GM21737 (cell line): ENCODE results near the gene ACAD8.
A peak's percentile ranks its signal among the peaks of the same experiment; 100 is the strongest.

Experiments used
- ATAC-seq: cut with Tn5 transposase; IDR thresholded peaks from one replicate; pipeline ENCODE4 v1.9.1; 2021; ENCODE audit warnings: mild to moderate bottlenecking, moderate library complexity; ENCODE audit not compliant: unreplicated experiment

The ACAD8 gene

DNA sequence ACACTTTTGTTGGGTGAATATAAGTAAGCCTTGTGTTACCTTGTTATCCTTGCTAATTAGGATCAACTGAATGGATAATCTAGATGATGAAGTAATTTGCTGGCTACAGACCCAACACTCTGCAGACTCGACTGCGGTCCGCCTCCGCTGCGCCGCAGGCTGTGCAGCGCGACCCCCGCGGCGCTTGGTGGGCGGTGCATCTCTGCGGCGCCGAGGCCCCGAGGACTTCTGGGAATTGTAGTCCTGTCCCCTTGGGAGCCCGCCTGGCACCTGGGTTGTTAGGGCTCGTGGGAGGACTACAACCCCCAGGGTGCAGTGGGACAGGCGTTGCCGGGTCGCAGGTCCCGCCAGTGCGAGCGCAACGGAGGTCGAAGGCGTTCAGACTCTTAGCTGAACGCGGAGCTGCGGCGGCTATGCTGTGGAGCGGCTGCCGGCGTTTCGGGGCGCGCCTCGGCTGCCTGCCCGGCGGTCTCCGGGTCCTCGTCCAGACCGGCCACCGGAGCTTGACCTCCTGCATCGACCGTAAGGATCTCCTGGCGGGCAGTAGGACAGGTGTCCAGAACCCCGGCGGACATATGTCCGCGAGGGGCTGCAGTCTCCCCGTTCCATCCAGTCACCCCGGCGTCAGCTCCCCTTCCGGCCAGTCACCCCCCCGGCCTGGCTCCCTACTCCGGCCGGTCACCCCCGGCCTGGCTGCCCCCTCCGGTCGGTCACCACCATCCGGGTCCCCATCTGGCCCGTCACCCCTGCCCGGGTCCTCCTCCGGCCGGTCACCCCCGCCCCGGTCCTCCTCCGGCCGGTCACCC is at the start of gene ACAD8, which contains the start of gene THYN1:
Gene ACAD8 (plus strand): TSS at position 381 of the 806 bp plus-strand sequence. CDS start 33 bp downstream, at position 414.
Gene THYN1 (minus strand): TSS at position 165 of the 806 bp plus-strand sequence. CDS start 470 bp downstream, outside the sequence.
- peak; percentile 100 for ATAC-seq

DNA sequence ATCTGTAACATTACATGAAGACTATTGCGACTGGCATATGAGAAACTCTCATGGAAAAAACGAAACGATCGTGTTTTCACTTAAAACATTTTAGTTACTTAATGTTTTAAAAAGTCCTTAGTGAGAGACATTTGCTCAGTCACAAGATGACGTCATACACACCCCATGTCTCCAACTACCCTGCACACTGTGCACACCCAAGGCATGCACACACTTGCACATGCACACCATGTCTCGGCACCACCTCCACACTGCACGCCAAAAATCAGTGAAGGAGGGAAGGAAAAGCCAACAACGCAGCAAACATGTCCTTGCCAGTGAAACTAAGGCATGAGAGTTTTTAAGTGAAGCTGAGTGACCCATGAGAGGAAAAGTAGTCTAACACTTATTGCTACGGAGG is 47.6 kb upstream of the ACAD8 start:
- no peak for ATAC-seq

DNA sequence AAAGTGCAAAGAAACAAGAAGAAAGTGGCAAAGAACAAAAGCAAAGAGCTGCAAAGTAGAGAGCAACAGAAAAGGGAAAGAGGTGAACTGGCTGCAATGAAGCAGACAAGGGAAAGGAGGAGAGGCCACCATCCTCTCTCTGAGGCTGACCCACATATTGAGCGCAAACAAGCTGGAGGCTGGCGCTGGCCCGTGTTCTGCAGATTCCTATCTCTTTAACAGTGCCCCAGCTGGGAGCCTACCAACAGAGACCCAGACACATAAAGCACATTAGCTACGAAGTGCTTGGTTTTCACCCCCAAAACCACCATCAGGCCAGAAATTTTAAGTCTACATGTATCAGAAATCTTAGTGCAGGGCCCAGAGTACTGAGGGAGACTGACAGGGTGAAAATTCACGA is 47.2 kb upstream of the ACAD8 start:
- no peak for ATAC-seq

DNA sequence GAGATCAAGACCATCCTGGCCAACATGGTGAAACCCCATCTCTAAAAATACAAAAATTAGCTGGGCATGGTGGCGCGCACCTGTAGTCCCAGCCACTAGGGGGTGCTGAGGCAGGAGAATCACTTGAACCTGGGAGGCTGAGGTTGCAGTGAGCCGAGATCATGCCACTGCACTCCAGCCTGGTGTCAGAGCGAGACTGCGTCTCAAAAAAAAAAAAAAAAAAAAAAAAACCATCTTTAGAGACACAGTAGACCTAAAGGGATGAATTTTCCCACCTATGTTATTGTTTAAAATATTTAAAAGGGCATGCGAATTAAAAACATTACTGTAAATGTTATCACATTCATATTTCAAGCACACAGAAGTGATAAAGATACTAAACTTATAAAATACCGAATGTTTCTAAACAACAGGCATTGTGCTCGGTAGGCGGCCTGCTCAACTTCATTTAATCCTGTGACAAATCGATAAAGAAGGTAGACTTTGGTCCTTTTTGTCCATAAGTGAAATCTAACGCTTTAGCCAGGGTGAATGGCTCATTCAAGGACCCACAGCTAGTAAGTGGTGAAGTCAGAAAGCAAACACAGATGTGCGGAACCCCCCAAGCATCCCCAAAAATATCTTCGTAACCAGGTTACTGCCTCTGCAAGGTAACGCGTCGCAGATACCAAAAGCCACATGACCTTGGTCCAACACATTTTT is 45.7 kb upstream of the ACAD8 start:
- no peak for ATAC-seq

DNA sequence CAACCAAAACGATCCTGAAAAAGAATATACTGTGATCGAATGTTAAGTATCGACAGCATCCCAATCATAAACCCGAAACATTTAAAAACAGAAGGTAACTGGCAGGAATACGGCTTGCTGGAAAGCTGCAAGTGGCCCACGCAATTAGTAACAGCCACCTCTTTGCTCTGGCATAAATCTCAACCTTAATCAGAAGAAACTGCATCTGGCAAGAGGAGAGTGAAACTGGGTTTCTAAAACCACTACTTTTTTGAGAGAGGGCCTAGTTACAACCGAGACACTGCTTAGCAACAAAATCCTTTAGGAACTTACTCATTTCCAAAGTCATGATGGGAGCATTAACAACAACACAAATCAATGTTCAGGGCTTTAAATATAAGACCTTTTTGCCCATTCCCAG is 37.5 kb upstream of the ACAD8 start:
- no peak for ATAC-seq

DNA sequence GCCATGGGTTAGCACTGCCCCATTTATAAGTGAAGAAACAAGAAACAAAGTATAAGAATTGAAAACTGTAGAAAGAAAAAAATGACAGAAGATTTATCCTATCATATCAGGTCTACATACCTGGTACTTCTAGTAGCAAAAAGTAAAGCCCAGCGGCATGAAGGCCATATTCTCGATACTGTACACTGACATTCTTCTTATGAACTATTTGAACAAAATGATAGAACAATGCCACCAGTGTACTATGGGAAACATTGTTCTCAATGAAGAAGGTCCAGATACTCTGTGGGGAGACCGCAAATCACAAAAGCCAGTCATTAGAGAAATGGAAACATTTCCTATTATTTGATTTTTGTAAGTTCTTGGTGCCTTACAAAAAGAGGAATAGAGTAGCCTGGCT is 36.6 kb upstream of the ACAD8 start:
- ATAC-seq: no peak

DNA sequence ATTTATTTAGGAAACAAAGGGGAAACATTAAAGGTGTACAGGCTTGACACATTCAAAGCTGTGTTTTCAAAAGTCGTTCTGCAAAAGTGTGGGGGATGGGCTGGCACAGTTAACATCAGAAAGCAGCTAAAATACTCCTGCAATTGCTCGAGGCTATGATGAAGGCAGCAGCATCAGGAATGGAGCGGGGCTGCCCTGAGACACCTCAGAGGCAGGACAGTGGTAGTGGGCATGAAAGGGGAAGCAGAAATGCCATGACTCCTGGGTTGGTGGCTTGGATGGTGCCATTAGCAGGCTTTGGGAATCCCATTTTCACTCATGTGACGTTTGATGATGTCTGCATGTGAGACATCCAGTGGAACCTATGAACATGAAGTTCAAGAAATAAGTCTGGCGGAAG is 30.2 kb upstream of the ACAD8 start:
- no peak for ATAC-seq

DNA sequence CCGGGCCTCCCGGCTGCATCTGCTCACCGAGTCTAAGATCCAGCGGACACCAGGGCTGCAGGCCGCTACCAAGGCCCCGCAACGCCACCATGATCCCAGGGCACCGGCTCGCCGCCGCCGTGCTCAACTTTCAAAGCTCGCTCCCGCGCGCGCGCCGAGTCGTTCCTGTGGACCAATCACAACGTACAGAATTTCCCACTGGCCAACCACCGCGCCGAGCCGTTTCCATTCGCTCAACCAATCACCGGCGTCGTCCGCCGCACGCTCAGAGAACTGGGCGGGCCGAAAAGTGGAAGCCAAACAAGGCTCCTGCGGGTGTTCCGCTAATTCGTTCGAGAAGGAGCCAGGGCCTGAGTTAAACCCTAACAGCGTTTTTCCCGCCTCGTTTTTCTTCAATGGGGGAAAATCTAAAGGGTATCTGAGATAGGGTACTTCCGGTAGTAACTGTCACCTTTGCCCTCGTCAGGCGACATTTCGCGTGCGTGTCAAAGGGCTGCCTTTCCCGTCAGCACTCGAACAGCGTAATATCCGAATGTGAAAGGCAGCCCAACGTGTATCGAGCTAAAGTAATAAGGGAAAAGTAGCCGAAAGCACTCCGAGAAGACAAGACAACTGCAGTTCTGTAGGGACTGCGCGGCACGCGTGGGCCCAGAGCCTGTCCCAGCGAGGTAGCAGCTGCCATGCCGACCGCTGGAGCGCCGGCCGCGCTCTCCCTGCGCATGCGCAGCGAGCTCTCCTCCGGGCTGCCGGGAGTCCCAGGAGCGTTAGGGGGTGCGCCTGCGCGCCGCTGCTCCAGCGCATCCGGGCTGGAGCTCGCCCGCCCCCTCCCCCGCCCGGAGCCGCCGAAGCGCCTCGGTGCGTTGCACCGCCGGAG is 29.3 kb upstream of the ACAD8 start, which contains the start of the genes NCAPD3 and VPS26B:
Gene NCAPD3 (minus strand): TSS at position 132 of the 874 bp plus-strand sequence. CDS start 41 bp downstream, at position 91.
Gene VPS26B (plus strand): TSS at position 836 of the 874 bp plus-strand sequence. CDS start 452 bp downstream, outside the sequence.
- peak; percentile 78 for ATAC-seq

DNA sequence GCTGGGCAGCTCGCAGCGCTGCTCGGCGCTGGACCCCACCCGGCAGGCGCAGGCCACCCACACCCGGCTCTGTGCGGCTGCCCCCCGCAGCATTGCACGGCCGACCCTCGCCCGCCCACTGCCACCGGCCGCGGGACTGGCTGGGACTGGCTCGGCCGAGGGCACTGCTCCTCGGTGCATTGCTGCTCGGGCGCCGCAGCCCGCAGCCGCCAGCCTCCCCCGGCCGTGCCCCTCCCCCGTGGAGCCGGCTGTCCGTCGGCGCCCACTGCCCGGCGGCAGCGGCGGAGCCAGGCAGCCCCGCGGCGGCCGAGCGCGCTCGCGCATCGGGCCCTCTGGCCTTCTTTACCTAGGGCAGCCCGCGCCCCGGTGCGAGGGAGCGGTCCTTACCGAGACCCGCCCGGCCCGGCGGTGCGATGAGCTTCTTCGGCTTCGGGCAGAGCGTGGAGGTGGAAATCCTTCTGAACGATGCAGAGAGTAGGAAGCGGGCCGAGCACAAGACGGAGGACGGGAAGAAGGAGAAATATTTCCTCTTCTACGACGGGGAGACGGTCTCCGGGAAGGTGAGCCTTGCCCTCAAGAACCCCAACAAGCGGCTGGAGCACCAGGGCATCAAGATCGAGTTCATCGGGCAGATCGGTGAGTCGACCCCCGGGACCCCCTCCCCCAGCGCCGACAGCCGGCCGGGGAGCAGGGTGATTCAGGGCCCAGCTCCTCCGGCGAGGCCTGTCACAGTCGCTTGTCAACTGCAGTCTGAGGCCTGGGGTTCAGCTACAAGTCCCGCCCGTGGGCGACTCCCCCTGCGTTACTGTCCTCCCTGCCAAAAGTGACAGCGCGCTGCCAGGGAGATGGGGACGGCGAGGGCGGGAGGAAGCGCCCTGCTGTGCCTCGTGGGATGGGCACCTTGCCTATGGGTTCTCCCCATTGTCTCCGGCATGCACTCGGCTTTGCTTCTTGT is 28.4 kb upstream of the ACAD8 start:
- ATAC-seq: peak; percentile 21

DNA sequence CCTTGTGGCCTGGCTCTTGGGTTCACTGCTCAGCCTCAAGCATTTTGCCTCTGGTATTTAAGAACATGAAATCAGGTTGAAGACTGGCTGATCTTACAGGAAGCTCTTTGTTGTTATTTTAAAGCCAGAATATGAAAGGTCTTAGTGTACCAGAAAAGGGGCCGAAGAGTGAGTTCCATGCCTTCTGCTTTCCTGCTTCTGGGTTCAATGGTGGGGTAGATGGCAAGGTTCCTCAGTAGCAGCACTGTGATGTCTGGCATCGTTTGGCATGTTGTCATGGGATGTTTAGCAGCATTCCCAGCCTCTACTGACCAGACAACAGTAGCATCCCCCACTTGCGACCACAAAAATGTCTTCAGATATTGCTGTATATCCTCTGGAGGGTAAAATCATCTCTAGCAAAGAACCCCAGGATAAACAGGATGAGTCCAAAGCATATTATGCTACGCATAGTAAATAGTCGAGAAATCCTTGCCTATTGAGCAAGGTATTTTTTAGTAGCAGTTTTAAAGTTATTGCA is 26.5 kb upstream of the ACAD8 start:
- no peak for ATAC-seq

DNA sequence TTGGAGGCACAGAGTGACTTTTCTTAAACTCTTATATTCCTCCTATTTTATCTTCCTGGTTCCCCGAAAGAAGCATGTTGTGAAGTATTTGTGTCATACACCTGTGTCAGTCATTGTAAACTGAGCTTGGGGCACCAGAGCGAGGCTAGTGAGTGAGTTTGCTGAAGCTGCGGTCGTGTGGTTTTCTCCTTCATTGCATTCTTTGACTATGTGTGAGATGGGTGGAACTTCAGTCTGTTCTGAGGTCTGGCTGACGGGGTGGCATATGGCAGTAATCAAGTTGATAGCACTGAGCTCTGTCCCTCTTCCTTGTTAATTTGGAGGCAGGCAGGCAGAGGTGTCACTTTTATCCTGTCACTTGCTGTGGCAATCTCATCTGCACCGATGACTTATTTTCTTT is 24.7 kb upstream of the ACAD8 start:
- ATAC-seq: peak; percentile 45

DNA sequence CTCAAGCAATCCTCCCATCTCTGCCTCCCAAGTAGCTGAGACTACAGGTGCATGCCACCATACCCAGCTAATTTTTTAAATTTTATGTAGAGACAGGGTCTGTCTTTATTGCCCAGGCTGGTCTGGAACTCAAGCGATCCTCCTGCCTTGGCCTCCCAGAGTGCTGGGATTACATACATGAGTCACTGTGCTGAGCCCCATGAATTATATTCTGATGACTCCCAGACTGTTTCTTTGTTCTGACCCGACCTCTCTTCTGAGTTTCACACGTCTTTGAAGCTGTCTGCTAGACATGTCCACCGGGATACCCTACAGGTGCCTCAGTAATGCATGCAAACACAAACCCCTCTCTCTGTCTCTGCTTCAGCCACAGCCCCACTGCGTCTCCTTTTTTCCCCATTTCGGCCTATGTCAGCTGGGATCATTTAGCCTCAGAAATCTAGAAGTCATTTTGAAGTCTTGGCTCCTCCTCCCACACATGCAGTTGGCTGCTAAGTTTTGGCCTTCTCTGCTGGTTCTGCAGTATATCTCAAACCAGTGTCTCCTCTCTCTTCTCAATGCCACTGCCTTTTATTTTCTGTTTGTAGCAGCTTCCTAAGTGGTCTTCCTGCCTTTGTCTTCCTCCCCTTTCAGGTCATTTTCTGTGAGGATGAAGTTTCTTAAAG is 24.1 kb upstream of the ACAD8 start:
- no peak for ATAC-seq

DNA sequence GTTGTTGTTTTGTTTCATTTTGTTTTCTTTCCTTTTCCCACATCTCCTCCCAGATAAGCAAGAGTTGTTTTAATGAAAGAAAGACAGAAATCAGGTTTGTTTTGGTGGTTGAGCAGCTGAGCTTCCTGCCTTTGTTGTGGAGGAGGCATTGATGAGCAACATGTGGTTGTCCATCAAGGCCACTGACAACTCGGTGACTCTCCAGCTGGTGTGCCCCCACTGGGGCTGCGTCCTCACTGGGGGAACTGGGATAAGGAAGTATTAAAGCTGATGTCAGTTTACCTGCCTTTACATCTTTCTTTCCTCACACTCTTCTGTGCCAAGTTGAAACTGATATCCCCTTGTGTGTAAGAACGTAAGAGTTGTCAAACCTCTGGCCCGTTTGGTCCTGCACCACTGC is 23.0 kb upstream of the ACAD8 start:
- ATAC-seq: no peak

DNA sequence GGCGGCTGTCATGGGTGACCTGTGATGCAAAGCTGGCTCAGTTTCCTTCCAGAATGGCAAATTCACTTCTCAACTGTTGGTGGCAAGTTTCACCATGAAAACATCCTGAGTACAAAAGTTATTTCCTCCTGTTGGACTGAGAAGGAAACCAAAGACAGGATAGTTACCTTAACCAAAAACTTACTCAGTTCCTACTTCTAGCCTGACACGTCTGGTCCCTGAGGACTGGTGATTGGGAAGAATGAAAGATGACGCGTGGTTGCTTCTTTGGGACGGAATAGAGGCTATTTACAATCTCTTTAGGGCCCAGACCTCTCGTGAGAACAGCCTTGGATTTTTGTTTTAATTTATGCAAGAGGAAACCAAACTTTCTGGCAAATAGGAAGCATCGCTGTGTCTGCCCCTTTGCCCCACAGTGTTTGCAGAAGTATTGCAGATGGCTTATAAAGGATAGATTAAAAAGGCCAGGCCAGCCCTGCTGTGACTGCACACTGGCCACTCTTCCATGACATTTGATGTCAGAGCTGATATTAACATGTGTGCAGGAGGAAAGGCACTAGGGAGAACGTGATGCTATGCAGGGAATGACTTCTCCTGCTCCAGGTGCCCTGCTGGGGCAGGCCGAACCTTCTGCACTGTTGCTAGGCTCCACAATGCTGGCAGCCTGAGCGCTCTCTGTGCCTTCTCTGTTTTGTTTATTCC is 21.3 kb upstream of the ACAD8 start:
- ATAC-seq: no peak

DNA sequence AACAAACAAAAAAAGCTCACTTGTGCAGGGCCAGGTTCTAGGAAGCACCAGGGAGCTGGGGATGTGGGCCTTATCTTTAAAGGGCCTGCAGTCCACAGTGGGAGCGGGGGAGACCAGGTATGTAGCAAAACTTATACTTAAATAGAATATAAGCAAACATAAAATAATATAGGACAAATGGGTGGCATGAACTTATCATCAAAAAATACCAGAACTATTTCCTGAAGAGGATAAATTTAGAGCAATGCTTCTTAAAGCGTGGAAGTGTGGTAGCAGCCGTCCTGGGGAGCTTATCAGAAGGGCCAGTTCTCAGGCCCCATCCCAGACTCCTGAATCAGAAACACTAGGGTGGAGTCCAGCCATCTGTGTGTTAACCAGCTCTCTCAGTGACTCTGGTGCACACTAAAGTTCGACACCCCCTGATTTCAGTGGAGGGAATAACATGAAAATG is 19.6 kb upstream of the ACAD8 start:
- ATAC-seq: no peak

DNA sequence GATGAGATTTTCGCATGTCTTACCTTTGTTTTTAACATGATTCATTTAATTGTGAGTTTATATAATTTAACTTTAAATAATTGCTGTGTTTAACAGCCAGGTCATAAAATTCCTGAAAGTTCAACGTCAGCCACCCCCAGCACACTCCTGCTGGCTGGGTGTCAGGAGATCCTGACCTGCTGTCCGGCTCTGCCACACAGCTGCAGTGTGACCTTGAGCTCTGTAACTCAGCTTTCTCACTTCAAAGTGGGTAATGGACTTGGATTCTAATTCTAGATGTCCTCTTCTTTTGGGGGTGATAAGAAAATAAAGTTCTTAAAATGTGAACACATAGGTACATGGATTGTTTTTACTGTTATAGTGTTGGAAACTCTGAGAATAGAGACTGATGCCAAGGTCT is 18.0 kb upstream of the ACAD8 start:
- no peak for ATAC-seq

DNA sequence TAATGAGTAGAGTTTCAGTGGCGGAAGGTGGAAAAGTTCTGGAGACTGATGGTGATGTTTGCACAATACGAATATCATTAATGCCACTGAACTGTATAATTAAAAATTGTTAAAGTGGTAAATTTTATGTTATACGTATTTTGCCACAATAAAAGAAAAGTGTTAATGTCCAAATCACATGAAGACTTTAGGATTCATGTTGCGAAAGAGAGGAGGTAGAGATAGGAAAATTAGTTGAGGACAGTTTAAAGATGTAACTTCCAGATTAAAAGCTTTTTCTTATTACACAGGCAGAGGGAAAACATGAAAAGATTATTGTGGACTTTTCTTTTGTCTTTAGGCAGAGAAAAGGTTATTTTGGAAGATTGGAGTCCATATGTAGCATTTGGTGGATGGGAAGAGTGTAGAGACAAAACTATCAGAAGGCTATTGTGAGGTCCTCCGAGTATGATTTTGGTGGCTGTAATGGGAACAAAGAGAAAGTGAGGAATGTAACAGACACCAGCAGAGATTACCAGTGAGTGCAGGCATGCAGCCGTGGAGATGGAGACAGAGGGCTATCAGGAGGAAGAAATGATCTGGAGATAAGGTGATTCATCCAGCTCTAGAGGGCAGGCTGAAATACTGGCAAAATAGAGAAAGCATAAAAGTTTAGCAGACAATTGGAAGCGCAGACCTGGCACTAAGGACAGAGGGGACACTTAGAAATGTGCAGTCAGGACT is 16.4 kb upstream of the ACAD8 start:
- no peak for ATAC-seq

DNA sequence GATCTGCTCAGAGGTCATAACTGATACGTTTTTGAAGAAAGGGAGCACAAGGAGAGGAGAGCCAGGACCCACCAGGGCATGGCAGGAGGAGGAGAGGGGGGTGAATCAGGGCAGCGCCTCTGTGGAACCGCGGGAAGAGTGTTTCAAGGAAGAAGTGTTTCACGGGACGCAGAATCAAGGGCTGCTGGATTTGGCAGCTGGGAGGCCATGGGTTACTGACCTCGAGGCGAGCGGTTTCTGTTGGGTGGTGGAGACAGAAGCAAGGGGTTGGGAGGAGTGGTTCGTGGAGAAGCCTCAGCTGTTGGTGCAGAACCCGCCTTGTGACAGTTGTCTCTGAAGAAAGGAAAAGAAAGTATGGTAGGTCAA is 15.8 kb upstream of the ACAD8 start:
- no peak for ATAC-seq
